Left lung (tissue), 10 donors: Measurements from ENCODE around the gene CARD16. TPM values are rescaled to one million over a fixed set of nuclear protein-coding genes. Genes with fewer than 3 reads are reported as not detected.
"Not testable (repeated sequence)": the region's sequence is repeated elsewhere in the genome, so short reads cannot be mapped to it uniquely, and the experiment has no call there.

Experiments
- ATAC-seq: fragments of 200-7000 bp; cut with Tn5 transposase; one replicate; pipeline ENCODE4 v1.9.1; 2020; ENCODE audit warnings: moderate library complexity
- DNase-seq, 4 donors: peaks; one replicate each; pipeline ENCODE4 v3.0.0-alpha.2; 2013 to 2020
- H3K27ac ChIP-seq, 2 donors: fragments of 200-600 bp; sonication (generic) in 1 of 2; one replicate each; pipeline versions ENCODE4 v1.5.0 to v1.8.0; 2020 to 2021
- H3K27me3 ChIP-seq, 2 donors: fragments of 200-600 bp; sonication (generic) in 1 of 2; one replicate each; pipeline versions ENCODE4 v1.5.0 to v1.8.0; 2020 to 2021
- H3K36me3 ChIP-seq, 2 donors: fragments of 200-600 bp; sonication (generic) in 1 of 2; one replicate each; pipeline versions ENCODE4 v1.5.0 to v1.8.0; 2020 to 2021
- H3K4me1 ChIP-seq, 2 donors: fragments of 200-600 bp; one replicate each; pipeline ENCODE4 v1.8.0; 2021
- H3K4me3 ChIP-seq, 2 donors: fragments of 200-600 bp; sonication (generic) in 1 of 2; one replicate each; pipeline versions ENCODE4 v1.5.0 to v1.8.0; 2020 to 2021; ENCODE audit warnings: mild to moderate bottlenecking in 1 of 2
- H3K9me3 ChIP-seq, 2 donors: fragments of 200-600 bp; sonication (generic) in 1 of 2; one replicate each; pipeline versions ENCODE4 v1.5.0 to v1.8.0; 2020 to 2021
- CTCF ChIP-seq, 2 donors: fragments of 200-600 bp; sonication (generic) in 1 of 2; IDR thresholded peaks; one replicate each; pipeline versions ENCODE4 v1.5.0 to v1.8.0; 2021; ENCODE audit warnings: antibody characterized with exemption in 2 of 2
- intact Hi-C, 2 donors: fragments of 100-400 bp; cut with DNase I; formaldehyde crosslinking; loops; one replicate each; pipeline versions ENCODE4 v1.11.2 to v1.14.2; 2022
- polyA plus RNA-seq, 6 donors: library from polyadenylated mRNA; unstranded; fragments of 120-200 nt; gene quantifications; one replicate each; pipeline ENCODE4 v1.2.1, GENCODE V29; 2013; ENCODE audit not compliant: insufficient read length in 6 of 6
- total RNA-seq, 2 donors: library from RNA; stranded (reverse); fragmentation: NEBNext Ultra II Directional; extraction: Animal tissue kit (Norgen Biotek cat#: 25700); gene quantifications; one replicate each; pipeline ENCODE4 v1.2.1, GENCODE V29; 2021
- donor health status: DM: no; HTN: yes; CAD: no.
- donor health status: DM: no; HTN: no; CAD: no.

CARD16 gene
- total and polyA plus RNA-seq, 8 donors = 17.7 to 56.3 (median 24.0) TPM

GRCh38 chr11:105078283-105078682 is 33.1 kb upstream of the CARD16 start:
- intact Hi-C loops = no loop called here
- TF ChIP-seq CTCF (IDR thresholded peaks at IDR 0.05) = no peak
- ATAC-seq (peak; percentile 70), DNase-seq (no peak)
- peaks cover 0 to 9% of the 10 kb centered on the region in 2 donors for H3K4me1 ChIP-seq
- no peaks in the 10 kb centered on the region for H3K27me3 ChIP-seq
- H3K36me3 ChIP-seq = no peaks in the 10 kb centered on the region
- no peak overlapping the region for H3K4me3 ChIP-seq
- H3K9me3 ChIP-seq = no peaks in the 10 kb centered on the region
- H3K27ac ChIP-seq = no peak overlapping the region

GRCh38 chr11:105077141-105077790 is 32.1 kb upstream of the CARD16 start:
- H3K36me3 ChIP-seq, intact Hi-C loops, DNase-seq, H3K9me3 ChIP-seq, H3K4me3 ChIP-seq, H3K4me1 ChIP-seq, H3K27me3 ChIP-seq, H3K27ac ChIP-seq, ATAC-seq: not testable (repeated sequence)

GRCh38 chr11:105074166-105074530 is 29.0 kb upstream of the CARD16 start:
- no peak for ATAC-seq
- no peak for TF ChIP-seq CTCF (IDR thresholded peaks at IDR 0.05)
- intact Hi-C loops = no loop called here

GRCh38 chr11:105073456-105074165 is 28.5 kb upstream of the CARD16 start:
- no peak for TF ChIP-seq CTCF (IDR thresholded peaks at IDR 0.05)
- intact Hi-C loops = no loop called here
- Histone ChIP-seq H3K4me1 (peaks cover 0 to 6% of the 10 kb centered on the region in 2 donors), H3K4me3 (no peak overlapping the region), H3K27me3 (no peaks in the 10 kb centered on the region), H3K9me3 (no peaks in the 10 kb centered on the region), H3K36me3 (no peaks in the 10 kb centered on the region), H3K27ac (no peak overlapping the region)
- ATAC-seq = no peak
- no peak for DNase-seq

More at GRCh38 chr11:105074166-105074530, 29.0 kb upstream of the CARD16 start:
- peaks cover 0 to 6% of the 10 kb centered on the region in 2 donors for H3K4me1 ChIP-seq
- no peaks in the 10 kb centered on the region for H3K27me3 ChIP-seq
- H3K27ac ChIP-seq = no peak overlapping the region
- no peaks in the 10 kb centered on the region for H3K9me3 ChIP-seq
- no peak overlapping the region for H3K4me3 ChIP-seq
- no peaks in the 10 kb centered on the region for H3K36me3 ChIP-seq
- DNase-seq = no peak

GRCh38 chr11:105072080-105072479 is 26.9 kb upstream of the CARD16 start:
- H3K4me1 ChIP-seq, H3K27ac ChIP-seq, ATAC-seq, H3K27me3 ChIP-seq, H3K36me3 ChIP-seq, H3K4me3 ChIP-seq, intact Hi-C loops, H3K9me3 ChIP-seq, DNase-seq: not testable (repeated sequence)

- Histone ChIP-seq H3K9me3 (no peaks in the 10 kb centered on the region), H3K27ac (no peak overlapping the region), H3K4me1 (peaks cover 0 to 6% of the 10 kb centered on the region in 2 donors), H3K36me3 (no peaks in the 10 kb centered on the region), H3K27me3 (no peaks in the 10 kb centered on the region), H3K4me3 (no peak overlapping the region)
- ATAC-seq = peak; percentile 19
- TF ChIP-seq CTCF (IDR thresholded peaks at IDR 0.05) = no peak
- intact Hi-C loops = no loop called here
- DNase-seq = no peak
Measured at GRCh38 chr11:105071089-105071732, 26.1 kb upstream of the CARD16 start.
